GM20000 (cell line): ENCODE measurements around the gene CNTN1.
A peak's percentile ranks its signal among the peaks of the same experiment; 100 is the strongest.

Experiments
- DNase-seq: peaks from one replicate; pipeline ENCODE4 v3.0.0; 2012; ENCODE audit warnings: low spot score
- CTCF ChIP-seq: IDR thresholded peaks from 2 replicates; pipeline ENCODE4 v1.5.1; 2012; ENCODE audit warnings: mild to moderate bottlenecking, control low read depth; ENCODE audit errors: extremely low read depth, missing control alignments

The CNTN1 gene

DNA sequence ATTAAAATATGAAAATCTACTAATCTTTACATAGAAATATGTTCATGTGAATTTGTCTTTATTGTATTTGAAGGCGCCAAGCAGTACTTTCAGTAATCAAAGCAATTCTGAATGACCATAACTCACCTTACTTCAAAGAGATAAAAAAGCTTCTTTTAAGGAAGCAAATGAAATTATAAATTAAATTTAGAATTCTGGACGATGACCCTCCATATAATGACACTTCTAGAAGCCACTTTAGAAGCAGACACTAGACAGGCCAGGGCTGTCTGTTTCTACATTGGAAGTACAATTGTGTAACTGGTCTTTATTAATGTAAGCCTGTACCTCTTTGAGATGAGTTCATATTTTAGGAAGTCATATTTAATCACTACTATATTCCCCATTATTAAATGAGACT, 222.9 kb downstream of the CNTN1 start:
- DNase-seq, result no peak
- no peak for TF ChIP-seq CTCF

DNA sequence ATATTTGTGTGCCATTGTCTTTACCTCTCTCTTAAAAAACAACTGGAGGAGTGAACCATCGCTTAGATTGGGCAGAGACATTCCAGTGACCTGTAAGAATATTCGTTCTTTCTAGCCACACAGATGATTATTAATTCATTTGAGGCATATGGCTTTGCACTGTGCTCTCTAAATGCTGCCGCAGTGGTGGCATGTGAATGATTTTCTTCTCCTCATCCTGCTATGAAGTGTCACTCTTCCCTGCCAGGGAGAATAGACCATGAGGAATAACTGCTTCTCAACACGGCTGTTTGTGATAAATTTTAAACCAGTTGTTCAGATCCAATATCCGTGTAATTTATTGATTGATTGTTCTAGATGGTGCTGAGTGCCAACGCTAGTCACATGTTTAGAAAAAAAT, 225.3 kb downstream of the CNTN1 start:
- DNase-seq, result no peak
- TF ChIP-seq CTCF, result no peak

GRCh38 chr12:40921563-40922163, 229.4 kb downstream of the CNTN1 start:
- peak; percentile 8 for DNase-seq
- peak; percentile 40 for TF ChIP-seq CTCF

DNA sequence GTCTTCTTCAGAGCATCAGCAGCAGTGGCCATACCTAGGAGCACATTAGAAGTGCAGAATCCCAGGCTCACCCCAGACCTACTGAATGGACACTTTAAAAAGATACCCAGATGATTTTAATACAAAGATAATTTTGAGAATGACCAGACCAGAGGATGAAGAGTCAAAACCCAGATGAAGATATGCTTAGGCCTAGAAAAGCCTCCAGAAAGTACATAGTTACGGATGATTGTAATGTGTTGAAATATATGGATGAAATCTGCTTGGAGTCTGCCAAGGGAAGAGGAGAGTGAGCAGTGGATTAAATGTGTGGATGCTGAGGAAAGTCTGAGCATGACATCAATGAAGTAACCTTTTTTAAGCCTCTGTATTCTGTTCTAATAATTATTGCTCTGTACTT, 245.7 kb downstream of the CNTN1 start:
- no peak for TF ChIP-seq CTCF
- no peak for DNase-seq

DNA sequence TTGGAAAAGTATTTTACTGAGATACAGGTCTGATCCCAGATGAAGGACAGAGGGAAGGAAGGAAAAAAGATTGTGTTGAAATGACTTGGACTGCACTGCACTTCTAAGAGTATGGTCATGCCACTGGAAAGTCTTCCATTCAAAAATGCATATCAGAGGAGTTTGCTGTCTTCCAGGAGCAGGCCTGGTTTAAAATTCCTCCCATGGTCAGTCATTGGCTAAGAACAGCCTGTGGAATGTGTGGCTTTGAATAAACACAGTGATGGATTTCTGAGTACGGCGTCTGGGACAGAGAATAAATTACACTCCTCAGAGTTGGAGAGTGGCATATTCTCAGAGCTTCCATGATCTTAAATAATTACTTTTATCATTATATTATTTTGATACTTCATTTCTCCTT, 250.1 kb downstream of the CNTN1 start:
- no peak for DNase-seq
- TF ChIP-seq CTCF, result no peak

DNA sequence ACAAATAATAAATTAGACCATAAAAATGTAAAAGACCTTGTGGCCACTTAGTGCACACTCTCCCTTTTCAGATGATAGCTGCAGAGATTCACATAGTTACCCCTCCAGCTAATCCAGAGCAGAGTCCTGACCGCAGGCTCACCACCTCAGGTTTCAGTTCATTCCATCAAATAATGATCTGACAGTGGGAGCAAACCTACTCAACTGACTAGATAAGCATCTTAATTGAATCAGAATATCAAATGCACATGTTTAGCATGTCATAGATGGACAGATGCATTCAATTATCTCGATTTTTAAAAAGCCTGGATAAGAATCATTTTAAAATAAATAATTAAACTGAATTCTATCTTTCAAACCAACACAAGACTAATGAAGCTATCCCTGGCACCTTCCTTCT, 253.5 kb downstream of the CNTN1 start:
- DNase-seq, result no peak
- no peak for TF ChIP-seq CTCF

- TF ChIP-seq CTCF, result no peak
- peak; percentile 7 for DNase-seq
Measured at GRCh38 chr12:40946612-40947194, 254.5 kb downstream of the CNTN1 start.
